ENCODE measurements around the gene KCTD10. TPM values are rescaled to one million over a fixed set of nuclear protein-coding genes. Genes with fewer than 3 reads are reported as not detected.
"Not testable (repeated sequence)": the region's sequence is repeated elsewhere in the genome, so short reads cannot be mapped to it uniquely, and the experiment has no call there.

The KCTD10 gene
- total RNA-seq, 1 experiment from 2014 or later = 23.4 TPM

- DNase-seq (ENCODE audit: low spot score) = no peak
These were observed 27.1 kb downstream of the KCTD10 start for GRCh38 chr12:109449845-109450532.

GRCh38 chr12:109448707-109449390 lies 28.3 kb downstream of the KCTD10 start:
- DNase-seq (ENCODE audit: low spot score) = no peak

- no peak for DNase-seq (ENCODE audit: low spot score)
These were observed 28.8 kb downstream of the KCTD10 start for GRCh38 chr12:109448272-109448671.

- no peak for DNase-seq (ENCODE audit: low spot score)
These were observed 29.6 kb downstream of the KCTD10 start for GRCh38 chr12:109447482-109447881.

- DNase-seq (ENCODE audit: low spot score) = no peak
These were observed 30.2 kb downstream of the KCTD10 start for GRCh38 chr12:109446869-109447268.

- no peak for DNase-seq (ENCODE audit: low spot score)
These were observed 31.9 kb downstream of the KCTD10 start for GRCh38 chr12:109445191-109445609.

GRCh38 chr12:109444259-109444658 lies 32.8 kb downstream of the KCTD10 start:
- DNase-seq (ENCODE audit: low spot score) = no peak

- DNase-seq (ENCODE audit: low spot score) = no peak
These were observed 33.3 kb downstream of the KCTD10 start for GRCh38 chr12:109443794-109444193.

GRCh38 chr12:109440851-109441490 lies 36.1 kb downstream of the KCTD10 start:
- no peak for DNase-seq (ENCODE audit: low spot score)

- DNase-seq (ENCODE audit: low spot score) = not testable (repeated sequence)
These were observed 37.1 kb downstream of the KCTD10 start for GRCh38 chr12:109439951-109440350.

GRCh38 chr12:109439181-109439580 lies 37.9 kb downstream of the KCTD10 start:
- no peak for DNase-seq (ENCODE audit: low spot score)

GRCh38 chr12:109436188-109436560 lies 40.9 kb downstream of the KCTD10 start:
- no peak for DNase-seq (ENCODE audit: low spot score)

GRCh38 chr12:109435428-109436187 lies 41.5 kb downstream of the KCTD10 start:
- DNase-seq (ENCODE audit: low spot score) = no peak

- no peak for DNase-seq (ENCODE audit: low spot score)
These were observed 42.5 kb downstream of the KCTD10 start for GRCh38 chr12:109434582-109434981.

- DNase-seq (ENCODE audit: low spot score) = no peak
These were observed 43.5 kb downstream of the KCTD10 start for GRCh38 chr12:109433618-109434017.

- peak; percentile 74 for DNase-seq (ENCODE audit: low spot score)
These were observed 44.2 kb downstream of the KCTD10 start for GRCh38 chr12:109432842-109433304.

GRCh38 chr12:109432431-109432830 lies 44.7 kb downstream of the KCTD10 start:
- no peak for DNase-seq (ENCODE audit: low spot score)

- DNase-seq (ENCODE audit: low spot score) = no peak
These were observed 46.9 kb downstream of the KCTD10 start for GRCh38 chr12:109430244-109430643.

GRCh38 chr12:109428804-109429203 lies 48.3 kb downstream of the KCTD10 start:
- not testable (repeated sequence) for DNase-seq (ENCODE audit: low spot score)

- DNase-seq (ENCODE audit: low spot score) = peak; percentile 62
These were observed 49.0 kb downstream of the KCTD10 start for GRCh38 chr12:109428037-109428629.

GRCh38 chr12:109423392-109423791 lies 53.7 kb downstream of the KCTD10 start:
- DNase-seq (ENCODE audit: low spot score) = no peak

GRCh38 chr12:109422251-109422650 lies 54.8 kb downstream of the KCTD10 start:
- DNase-seq (ENCODE audit: low spot score) = no peak
